OCI-LY3 (cell line): ENCODE data around the gene MN1.
A peak's percentile ranks its signal among the peaks of the same experiment; 100 is the strongest.

Source experiments
- H2AFZ ChIP-seq: fragments of 200-600, 300-600 bp; shearing (Covaris generic); 2 replicates; pipeline ENCODE4 v1.6.0; 2014; ENCODE audit warnings: antibody characterized with exemption, low read depth, low read length
- H3K27ac ChIP-seq: fragments of 200-600, 300-600 bp; sonication (generic); 2 replicates; pipeline ENCODE4 v1.5.1; 2014; ENCODE audit warnings: mild to moderate bottlenecking, low read length, moderate library complexity, mixed read lengths
- H3K27me3 ChIP-seq: fragments of 200-600, 300-600 bp; sonication (generic); 2 replicates; pipeline ENCODE4 v1.6.1; 2014; ENCODE audit warnings: low read depth, low read length, mixed read lengths
- H3K36me3 ChIP-seq: fragments of 200-600, 300-600 bp; sonication (generic); replicated peaks from 2 replicates; pipeline ENCODE3; 2014; ENCODE audit warnings: low read depth, low read length, mixed read lengths
- H3K4me1 ChIP-seq: fragments of 300-600, 200-600 bp; sonication (generic); 2 replicates; pipeline ENCODE4 v1.6.1; 2014; ENCODE audit warnings: low read length, mixed read lengths
- H3K4me2 ChIP-seq: fragments of 200-600, 300-600 bp; sonication (generic); 2 replicates; pipeline ENCODE4 v1.6.1; 2014; ENCODE audit warnings: low read length, mixed read lengths
- H3K4me3 ChIP-seq: fragments of 300-600, 200-600 bp; sonication (generic); 2 replicates; pipeline ENCODE4 v1.5.1; 2014; ENCODE audit warnings: antibody characterized with exemption, mild to moderate bottlenecking, low read length, moderate library complexity
- H3K79me2 ChIP-seq: fragments of 300-600, 200-600 bp; shearing (Covaris generic); 2 replicates; pipeline ENCODE4 v1.6.1; 2014; ENCODE audit warnings: mild to moderate bottlenecking, low read length, mixed read lengths
- H3K9ac ChIP-seq: fragments of 300-600, 200-600 bp; shearing (Covaris generic); 2 replicates; pipeline ENCODE4 v1.6.0; 2014; ENCODE audit warnings: mild to moderate bottlenecking, low read length, moderate library complexity
- H3K9me3 ChIP-seq: fragments of 200-600, 300-600 bp; shearing (Covaris generic); 2 replicates; pipeline ENCODE4 v1.6.1; 2014; ENCODE audit warnings: low read length, mixed read lengths; ENCODE audit not compliant: insufficient read depth
- H4K20me1 ChIP-seq: fragments of 200-600, 300-600 bp; sonication (generic); 2 replicates; pipeline ENCODE4 v1.6.1; 2016; ENCODE audit warnings: low read length, mixed read lengths; ENCODE audit not compliant: insufficient read depth
- EZH2phosphoT487 ChIP-seq: fragments of 200-600 bp; shearing (Covaris generic); IDR thresholded peaks from 2 replicates; pipeline ENCODE4 v1.6.1; 2018; ENCODE audit warnings: antibody characterized with exemption, mixed run types, low read depth
- TF ChIP-seq, protein P1 (sequence below): fragments of 200-600, 300-600 bp; sonication (generic); IDR thresholded peaks from 2 replicates; pipeline ENCODE4 v1.5.1; 2014; ENCODE audit warnings: antibody characterized with exemption, low read length, low read depth

MN1 gene

DNA sequence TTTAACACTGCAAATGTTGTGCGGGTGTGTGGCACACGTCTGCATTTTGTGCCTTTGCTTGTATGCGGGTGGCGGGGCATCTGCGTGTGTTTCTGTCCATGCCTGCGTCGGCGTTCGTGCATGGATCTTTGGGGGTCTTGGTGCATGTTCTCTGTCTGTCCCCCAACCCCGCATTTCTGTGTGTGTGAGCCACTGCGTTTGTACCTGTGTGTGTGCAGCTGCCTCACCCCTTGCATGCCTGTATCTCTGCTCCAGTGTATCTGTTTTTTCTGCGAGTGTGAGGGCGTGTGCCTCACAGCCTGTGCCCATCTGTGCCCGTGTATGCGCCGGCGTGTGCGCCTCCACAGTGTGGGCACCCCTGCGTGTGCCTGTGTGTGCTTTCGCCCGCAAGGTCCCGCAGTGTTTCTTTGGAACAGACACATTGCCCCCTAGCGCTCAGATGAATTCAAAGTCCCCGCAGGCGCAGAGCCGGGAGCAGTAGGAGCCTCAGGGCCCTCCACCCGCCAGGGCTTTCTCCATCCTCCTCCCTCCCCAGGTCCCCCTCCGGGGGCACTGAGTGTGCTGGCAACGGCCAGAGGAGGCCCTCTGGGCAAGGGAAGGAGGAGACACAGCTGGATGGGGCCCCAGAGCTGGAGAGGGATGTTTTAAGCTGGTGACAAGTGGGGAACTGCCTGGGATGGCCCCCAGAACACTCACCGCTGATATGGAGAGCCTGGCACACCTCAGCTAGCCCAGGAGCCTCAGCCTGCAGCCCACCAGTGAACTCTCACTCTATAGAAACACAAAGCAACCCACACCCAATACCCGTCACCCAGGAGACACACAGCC lies 3.1 kb upstream of the MN1 start:
- Histone ChIP-seq H3K4me1 (peaks cover 5% of the 10 kb centered on the region; the same call in 1 of the 2 replicates), H3K36me3 (no peaks in the 10 kb centered on the region), H2AFZ (peak overlapping the region; percentile 26; the same call in 1 of the 2 replicates), H3K79me2 (no peaks in the 10 kb centered on the region), H3K27ac (no peak overlapping the region), H4K20me1 (no peaks in the 10 kb centered on the region), H3K4me3 (no peak overlapping the region), H3K4me2 (no peak overlapping the region), H3K27me3 (no peaks in the 10 kb centered on the region), H3K9me3 (no peaks in the 10 kb centered on the region), H3K9ac (no peak overlapping the region)
- TF ChIP-seq EZH2phosphoT487, result no peak
- TF ChIP-seq, protein P1, sequence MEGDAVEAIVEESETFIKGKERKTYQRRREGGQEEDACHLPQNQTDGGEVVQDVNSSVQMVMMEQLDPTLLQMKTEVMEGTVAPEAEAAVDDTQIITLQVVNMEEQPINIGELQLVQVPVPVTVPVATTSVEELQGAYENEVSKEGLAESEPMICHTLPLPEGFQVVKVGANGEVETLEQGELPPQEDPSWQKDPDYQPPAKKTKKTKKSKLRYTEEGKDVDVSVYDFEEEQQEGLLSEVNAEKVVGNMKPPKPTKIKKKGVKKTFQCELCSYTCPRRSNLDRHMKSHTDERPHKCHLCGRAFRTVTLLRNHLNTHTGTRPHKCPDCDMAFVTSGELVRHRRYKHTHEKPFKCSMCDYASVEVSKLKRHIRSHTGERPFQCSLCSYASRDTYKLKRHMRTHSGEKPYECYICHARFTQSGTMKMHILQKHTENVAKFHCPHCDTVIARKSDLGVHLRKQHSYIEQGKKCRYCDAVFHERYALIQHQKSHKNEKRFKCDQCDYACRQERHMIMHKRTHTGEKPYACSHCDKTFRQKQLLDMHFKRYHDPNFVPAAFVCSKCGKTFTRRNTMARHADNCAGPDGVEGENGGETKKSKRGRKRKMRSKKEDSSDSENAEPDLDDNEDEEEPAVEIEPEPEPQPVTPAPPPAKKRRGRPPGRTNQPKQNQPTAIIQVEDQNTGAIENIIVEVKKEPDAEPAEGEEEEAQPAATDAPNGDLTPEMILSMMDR, result peak; percentile 80

DNA sequence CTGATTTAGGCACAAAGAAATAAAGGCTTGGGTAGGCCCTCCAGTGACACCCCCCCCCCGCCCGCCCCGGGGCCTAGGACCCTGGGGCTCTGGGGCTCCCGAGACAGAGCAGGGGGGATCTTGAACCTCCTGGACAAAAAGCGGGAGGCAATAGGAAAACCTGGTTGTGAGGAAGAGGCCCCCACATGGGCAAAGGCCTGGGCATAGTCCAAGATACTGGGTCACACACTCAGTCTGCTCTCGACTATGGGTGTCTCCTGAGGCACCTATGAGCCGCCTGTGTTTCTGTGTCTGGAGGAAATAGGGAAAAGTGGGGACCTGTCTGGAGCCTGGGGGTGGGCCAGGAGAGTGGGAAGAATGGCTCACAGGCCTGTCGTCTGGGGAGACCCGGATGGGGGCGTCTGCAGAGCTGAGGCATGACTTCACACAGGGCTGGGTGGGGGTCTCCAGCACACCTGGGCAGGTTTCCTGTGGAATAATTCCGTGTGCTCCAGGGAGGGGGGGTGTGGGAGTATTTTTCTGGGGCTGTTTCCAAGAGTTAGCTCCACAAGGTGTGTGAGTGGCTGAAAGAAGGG lies 2.4 kb upstream of the MN1 start:
- no peaks in the 10 kb centered on the region for H4K20me1 ChIP-seq
- H3K4me2 ChIP-seq, result no peak overlapping the region
- H3K27me3 ChIP-seq, result no peaks in the 10 kb centered on the region
- no peak overlapping the region for H3K9ac ChIP-seq
- H3K4me1 ChIP-seq, result peaks cover 5% of the 10 kb centered on the region; the same call in 1 of the 2 replicates
- H3K79me2 ChIP-seq, result no peaks in the 10 kb centered on the region
- no peak overlapping the region for H3K4me3 ChIP-seq
- no peak for TF ChIP-seq EZH2phosphoT487
- TF ChIP-seq, protein P1, result no peak
- H3K27ac ChIP-seq, result no peak overlapping the region
- H3K36me3 ChIP-seq, result no peaks in the 10 kb centered on the region
- no peaks in the 10 kb centered on the region for H3K9me3 ChIP-seq
- H2AFZ ChIP-seq, result no peak overlapping the region

DNA sequence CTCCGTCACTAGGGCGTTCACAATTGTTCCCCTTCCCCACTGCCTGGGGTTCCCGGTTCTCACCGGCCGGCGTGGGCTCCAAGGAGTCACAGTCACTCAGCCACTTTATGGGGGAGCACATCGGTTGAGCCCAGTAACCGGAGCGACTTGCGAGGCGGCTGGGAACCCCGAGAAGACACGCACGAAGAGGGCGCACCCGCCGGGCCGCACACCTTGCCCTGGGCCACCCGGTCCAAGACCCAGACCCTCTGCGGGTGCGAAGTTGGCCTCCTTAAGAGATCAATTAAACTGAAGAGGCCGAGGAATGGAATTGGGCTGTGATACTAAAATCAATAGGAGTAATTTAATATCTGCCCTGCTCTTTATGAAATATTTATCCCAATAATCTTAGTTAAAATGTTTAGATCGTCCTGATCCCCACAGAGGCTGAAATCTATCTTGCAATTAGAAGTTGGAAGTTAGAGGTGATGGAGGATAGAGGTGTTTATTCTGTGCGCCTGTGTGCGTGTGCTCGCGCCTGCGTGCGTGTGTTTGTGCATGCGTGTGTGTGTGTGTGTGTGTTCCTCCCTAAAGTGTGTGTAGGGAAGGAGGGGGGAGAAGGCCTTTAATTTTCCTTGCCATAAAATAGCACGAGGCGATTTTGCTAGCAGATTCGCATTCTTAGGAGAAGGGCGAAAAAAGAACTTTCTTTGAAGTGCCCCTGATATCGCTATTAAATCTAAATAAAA lies 954 bp upstream of the MN1 start:
- Histone ChIP-seq H3K4me3 (no peak overlapping the region), H3K9ac (no peak overlapping the region), H3K4me2 (no peak overlapping the region), H3K9me3 (no peaks in the 10 kb centered on the region), H4K20me1 (no peaks in the 10 kb centered on the region), H3K4me1 (peaks cover 5% of the 10 kb centered on the region; the same call in 1 of the 2 replicates), H3K27ac (no peak overlapping the region), H2AFZ (no peak overlapping the region), H3K36me3 (no peaks in the 10 kb centered on the region), H3K79me2 (no peaks in the 10 kb centered on the region), H3K27me3 (no peaks in the 10 kb centered on the region)
- no peak for TF ChIP-seq EZH2phosphoT487
- TF ChIP-seq, protein P1, result no peak

DNA sequence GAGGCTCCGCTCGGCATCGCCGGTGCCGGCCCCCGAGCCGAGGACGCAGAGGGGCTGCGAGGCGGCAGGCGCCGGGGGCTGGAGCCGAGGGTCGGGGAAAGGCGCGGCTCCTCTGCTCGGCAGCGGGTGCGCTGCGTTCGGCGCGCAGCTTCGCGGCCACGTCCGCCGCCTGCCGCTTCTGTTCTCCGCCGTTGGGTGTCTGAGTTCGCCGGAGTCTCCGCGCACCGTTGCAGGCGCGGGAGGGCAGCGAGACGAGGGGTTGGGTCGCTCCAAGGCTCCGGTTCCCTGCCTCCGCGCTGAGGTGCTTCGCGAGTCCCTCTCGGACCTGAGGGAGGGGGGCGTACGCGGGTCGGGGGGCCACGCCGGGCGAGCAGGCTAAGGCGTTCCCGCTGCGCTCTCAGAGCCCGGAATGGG lies 347 bp downstream of the MN1 start:
- Histone ChIP-seq H3K9ac (no peak overlapping the region), H2AFZ (no peak overlapping the region), H3K27me3 (no peaks in the 10 kb centered on the region), H4K20me1 (no peaks in the 10 kb centered on the region), H3K4me3 (no peak overlapping the region), H3K4me1 (peaks cover 5% of the 10 kb centered on the region; the same call in 1 of the 2 replicates), H3K9me3 (no peaks in the 10 kb centered on the region), H3K27ac (no peak overlapping the region), H3K4me2 (no peak overlapping the region), H3K79me2 (no peaks in the 10 kb centered on the region), H3K36me3 (no peaks in the 10 kb centered on the region)
- no peak for TF ChIP-seq EZH2phosphoT487
